Suprapubic skin (tissue), 3 donors: ENCODE results near the gene AMER3.

Source experiments
- CTCF ChIP-seq, 2 donors: fragments of 200-600 bp in 1 of 2; fragments of 450-650 bp in 1 of 2; sonication (generic) in 1 of 2; IDR thresholded peaks; one replicate each; pipeline ENCODE4 v1.5.1; 2016 to 2019; ENCODE audit warnings: antibody characterized with exemption in 2 of 2, mild to moderate bottlenecking in 1 of 2, moderate library complexity in 1 of 2
- POLR2A ChIP-seq, 2 donors: fragments of 450-650 bp; IDR thresholded peaks; one replicate each; pipeline ENCODE4 v1.6.1; 2017; ENCODE audit warnings: antibody characterized with exemption in 2 of 2, mild to moderate bottlenecking in 2 of 2, moderate library complexity in 2 of 2

GRCh38 chr2:130769343-130769907 is 14.1 kb downstream of the AMER3 start:
- TF ChIP-seq CTCF (IDR thresholded peaks at IDR 0.05) (no peak), POLR2A (IDR thresholded peaks at IDR 0.05) (no peak)
